PFSK-1 (cell line): Measurements from ENCODE around the gene SRGAP3.

Experiments used
- POLR2AphosphoS5 ChIP-seq: IDR thresholded peaks from 2 replicates; pipeline ENCODE4 v1.6.1; 2012; ENCODE audit warnings: low read depth, mild to moderate bottlenecking, control low read depth, low read length, moderate library complexity
- SIN3A ChIP-seq: IDR thresholded peaks from 2 replicates; pipeline ENCODE4 v1.6.1; 2012; ENCODE audit warnings: mild to moderate bottlenecking, low read length, moderate library complexity, borderline replicate concordance; ENCODE audit not compliant: insufficient read depth
- TAF1 ChIP-seq: IDR thresholded peaks from 2 replicates; pipeline ENCODE4 v1.6.1; 2012; ENCODE audit warnings: low read length, control low read depth, borderline replicate concordance; ENCODE audit not compliant: insufficient read depth
- TF ChIP-seq, protein P1 (sequence below), 2 experiments: IDR thresholded peaks; 2 replicates each; pipeline versions ENCODE4 v1.6.1 to v1.8.0; 2011 to 2012; ENCODE audit warnings: low read depth in 2 of 2, low read length in 2 of 2, control low read depth in 1 of 2, inconsistent platforms in 1 of 2, mild to moderate bottlenecking in 1 of 2, moderate library complexity in 1 of 2; ENCODE audit not compliant: insufficient read depth in 1 of 2

DNA sequence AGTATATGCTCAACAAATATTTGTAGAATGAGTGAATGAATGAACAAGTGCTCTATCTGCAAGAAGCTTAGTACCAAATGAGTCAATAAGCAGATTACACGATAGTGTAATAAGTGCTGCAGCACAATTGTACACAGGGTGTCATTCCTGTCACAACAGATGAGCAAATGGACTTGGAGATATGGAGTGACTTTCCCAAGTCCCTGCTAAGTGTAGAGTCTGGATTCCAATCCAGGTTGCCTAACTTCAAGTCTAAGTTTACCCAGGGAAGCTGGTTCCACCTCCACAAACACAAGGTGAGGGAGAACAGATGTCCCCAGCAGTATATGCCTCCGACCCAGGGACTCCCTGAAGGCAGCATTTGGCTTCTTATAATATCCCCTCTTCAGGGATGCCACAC lies 208.4 kb downstream of the SRGAP3 start:
- TF ChIP-seq, protein P1, sequence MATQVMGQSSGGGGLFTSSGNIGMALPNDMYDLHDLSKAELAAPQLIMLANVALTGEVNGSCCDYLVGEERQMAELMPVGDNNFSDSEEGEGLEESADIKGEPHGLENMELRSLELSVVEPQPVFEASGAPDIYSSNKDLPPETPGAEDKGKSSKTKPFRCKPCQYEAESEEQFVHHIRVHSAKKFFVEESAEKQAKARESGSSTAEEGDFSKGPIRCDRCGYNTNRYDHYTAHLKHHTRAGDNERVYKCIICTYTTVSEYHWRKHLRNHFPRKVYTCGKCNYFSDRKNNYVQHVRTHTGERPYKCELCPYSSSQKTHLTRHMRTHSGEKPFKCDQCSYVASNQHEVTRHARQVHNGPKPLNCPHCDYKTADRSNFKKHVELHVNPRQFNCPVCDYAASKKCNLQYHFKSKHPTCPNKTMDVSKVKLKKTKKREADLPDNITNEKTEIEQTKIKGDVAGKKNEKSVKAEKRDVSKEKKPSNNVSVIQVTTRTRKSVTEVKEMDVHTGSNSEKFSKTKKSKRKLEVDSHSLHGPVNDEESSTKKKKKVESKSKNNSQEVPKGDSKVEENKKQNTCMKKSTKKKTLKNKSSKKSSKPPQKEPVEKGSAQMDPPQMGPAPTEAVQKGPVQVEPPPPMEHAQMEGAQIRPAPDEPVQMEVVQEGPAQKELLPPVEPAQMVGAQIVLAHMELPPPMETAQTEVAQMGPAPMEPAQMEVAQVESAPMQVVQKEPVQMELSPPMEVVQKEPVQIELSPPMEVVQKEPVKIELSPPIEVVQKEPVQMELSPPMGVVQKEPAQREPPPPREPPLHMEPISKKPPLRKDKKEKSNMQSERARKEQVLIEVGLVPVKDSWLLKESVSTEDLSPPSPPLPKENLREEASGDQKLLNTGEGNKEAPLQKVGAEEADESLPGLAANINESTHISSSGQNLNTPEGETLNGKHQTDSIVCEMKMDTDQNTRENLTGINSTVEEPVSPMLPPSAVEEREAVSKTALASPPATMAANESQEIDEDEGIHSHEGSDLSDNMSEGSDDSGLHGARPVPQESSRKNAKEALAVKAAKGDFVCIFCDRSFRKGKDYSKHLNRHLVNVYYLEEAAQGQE (IDR thresholded peaks at IDR 0.05; ENCODE audit: insufficient read depth in 1 of 2, low read depth in 2 of 2, low read length in 2 of 2): no peak
- no peak for TF ChIP-seq SIN3A
- no peak for TF ChIP-seq TAF1
- TF ChIP-seq POLR2AphosphoS5: no peak
